Neutrophil (primary cell): ENCODE data around the gene SNX19.

Experiments
- H3K27ac ChIP-seq: fragments of 200-600 bp; sonication (generic); 2 replicates; pipeline ENCODE4 v1.5.1; 2016; ENCODE audit warnings: mild to moderate bottlenecking, moderate library complexity
- H3K27me3 ChIP-seq: fragments of 200-600 bp; sonication (generic); 2 replicates; pipeline ENCODE4 v1.6.0; 2016; ENCODE audit warnings: mild to moderate bottlenecking
- H3K36me3 ChIP-seq: fragments of 200-600 bp; sonication (generic); 2 replicates; pipeline ENCODE4 v1.5.1; 2017
- H3K4me1 ChIP-seq, 2 experiments: fragments of 200-600 bp in 1 of 2; sonication (generic) in 1 of 2; 1 replicate in 1 of 2; 2 replicates in 1 of 2; pipeline versions ENCODE4 v1.5.1 to v1.6.1; 2013 to 2016; ENCODE audit warnings: low read depth in 1 of 2, low read length in 1 of 2, mild to moderate bottlenecking in 1 of 2, moderate library complexity in 1 of 2; ENCODE audit not compliant: control insufficient read depth in 1 of 2, insufficient read depth in 1 of 2
- H3K4me3 ChIP-seq, 2 experiments: fragments of 200-600 bp in 1 of 2; sonication (generic) in 1 of 2; 1 replicate in 1 of 2; 2 replicates in 1 of 2; pipeline ENCODE4 v1.5.1; 2013 to 2016; ENCODE audit warnings: low read depth in 1 of 2, low read length in 1 of 2, mild to moderate bottlenecking in 1 of 2, moderate library complexity in 1 of 2
- H3K9me3 ChIP-seq: fragments of 200-600 bp; sonication (generic); 2 replicates; pipeline ENCODE4 v1.5.1; 2016
- TF ChIP-seq, protein P1 (sequence below): fragments of 200-600 bp; sonication (generic); IDR thresholded peaks from 2 replicates; pipeline ENCODE4 v1.5.1; 2016; ENCODE audit warnings: antibody characterized with exemption

The SNX19 gene

DNA sequence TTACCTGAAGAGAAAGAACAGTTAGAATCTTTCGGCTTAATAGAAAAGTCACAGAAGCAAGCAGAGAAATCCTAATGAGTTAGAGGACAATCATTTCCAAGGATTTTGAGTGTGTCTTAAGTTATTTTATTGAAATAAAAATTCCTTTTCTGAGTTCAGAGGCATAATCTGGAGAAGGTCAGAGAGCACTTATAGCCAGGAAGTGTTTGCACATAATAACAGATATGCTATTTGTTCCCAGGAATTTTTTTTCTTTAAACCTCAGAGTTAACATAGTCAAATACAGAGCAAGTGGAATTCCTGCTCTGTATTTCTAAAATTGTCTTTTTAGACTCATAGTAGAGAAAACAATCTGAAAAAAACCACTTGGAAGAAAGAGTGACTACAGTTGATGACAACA, 74.3 kb downstream of the SNX19 start:
- Histone ChIP-seq H3K36me3 (no peaks in the 10 kb centered on the region), H3K9me3 (no peaks in the 10 kb centered on the region), H3K4me3 (no peak overlapping the region), H3K27ac (no peak overlapping the region), H3K27me3 (peaks cover 36% of the 10 kb centered on the region), H3K4me1 (no peaks in the 10 kb centered on the region)
- TF ChIP-seq, protein P1, sequence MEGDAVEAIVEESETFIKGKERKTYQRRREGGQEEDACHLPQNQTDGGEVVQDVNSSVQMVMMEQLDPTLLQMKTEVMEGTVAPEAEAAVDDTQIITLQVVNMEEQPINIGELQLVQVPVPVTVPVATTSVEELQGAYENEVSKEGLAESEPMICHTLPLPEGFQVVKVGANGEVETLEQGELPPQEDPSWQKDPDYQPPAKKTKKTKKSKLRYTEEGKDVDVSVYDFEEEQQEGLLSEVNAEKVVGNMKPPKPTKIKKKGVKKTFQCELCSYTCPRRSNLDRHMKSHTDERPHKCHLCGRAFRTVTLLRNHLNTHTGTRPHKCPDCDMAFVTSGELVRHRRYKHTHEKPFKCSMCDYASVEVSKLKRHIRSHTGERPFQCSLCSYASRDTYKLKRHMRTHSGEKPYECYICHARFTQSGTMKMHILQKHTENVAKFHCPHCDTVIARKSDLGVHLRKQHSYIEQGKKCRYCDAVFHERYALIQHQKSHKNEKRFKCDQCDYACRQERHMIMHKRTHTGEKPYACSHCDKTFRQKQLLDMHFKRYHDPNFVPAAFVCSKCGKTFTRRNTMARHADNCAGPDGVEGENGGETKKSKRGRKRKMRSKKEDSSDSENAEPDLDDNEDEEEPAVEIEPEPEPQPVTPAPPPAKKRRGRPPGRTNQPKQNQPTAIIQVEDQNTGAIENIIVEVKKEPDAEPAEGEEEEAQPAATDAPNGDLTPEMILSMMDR = no peak

DNA sequence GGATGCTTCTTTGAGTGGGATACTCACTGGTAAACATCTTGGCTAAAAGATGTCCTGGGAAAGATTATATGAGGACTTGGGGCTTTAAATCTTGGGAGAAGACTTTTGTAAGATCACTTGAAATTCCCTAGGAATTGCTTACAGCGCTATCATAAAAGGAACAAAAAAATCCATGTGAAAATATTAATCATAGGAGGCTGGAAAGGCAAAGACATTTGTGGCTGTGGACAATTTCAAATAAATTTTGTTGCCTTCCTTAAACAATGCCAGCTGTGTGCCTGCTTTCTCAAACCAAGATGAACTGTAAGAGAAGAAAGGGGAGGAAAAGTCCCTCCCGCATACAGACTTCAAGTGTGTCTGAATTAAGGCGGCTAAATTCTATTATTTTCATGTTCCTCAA, 75.6 kb downstream of the SNX19 start:
- Histone ChIP-seq H3K4me3 (no peak overlapping the region), H3K27ac (no peak overlapping the region), H3K9me3 (no peaks in the 10 kb centered on the region), H3K4me1 (no peaks in the 10 kb centered on the region), H3K27me3 (peaks cover 36% of the 10 kb centered on the region), H3K36me3 (no peaks in the 10 kb centered on the region)
- TF ChIP-seq, protein P1 = no peak

DNA sequence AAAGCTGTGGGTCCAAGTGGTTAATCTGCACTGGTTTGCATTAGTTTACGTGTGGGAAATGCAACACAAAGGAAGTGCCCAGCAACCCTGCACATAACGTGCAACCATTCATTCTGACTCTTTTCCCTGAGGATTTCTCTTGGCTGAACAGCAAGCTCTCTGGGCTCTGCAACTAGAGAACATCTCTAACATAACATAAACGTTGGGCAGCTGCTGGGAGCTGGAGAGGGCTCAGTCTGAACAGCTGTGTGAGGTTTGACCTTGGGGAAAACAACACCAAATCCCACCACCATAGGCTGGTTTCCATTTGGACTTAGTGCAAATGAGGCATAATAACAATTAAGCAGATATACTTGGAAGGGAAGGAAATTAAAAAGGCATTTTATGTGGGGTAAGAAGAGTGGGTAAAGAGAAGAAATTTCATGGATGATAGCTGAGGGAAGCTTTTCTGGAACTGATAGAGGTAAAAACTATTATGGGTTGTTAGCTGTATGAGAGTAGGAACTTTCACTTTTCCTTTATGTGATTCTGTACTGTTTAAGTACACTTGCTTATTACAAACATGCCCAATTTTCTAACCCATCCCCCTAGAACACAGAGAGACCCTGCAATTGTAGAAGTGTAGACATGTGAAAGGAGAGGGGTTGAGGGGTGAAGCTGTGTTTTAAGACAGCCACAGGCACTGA, 76.2 kb downstream of the SNX19 start:
- TF ChIP-seq, protein P1 = no peak
- Histone ChIP-seq H3K27ac (no peak overlapping the region), H3K36me3 (no peaks in the 10 kb centered on the region), H3K9me3 (no peaks in the 10 kb centered on the region), H3K4me3 (no peak overlapping the region), H3K27me3 (peaks cover 36% of the 10 kb centered on the region), H3K4me1 (no peaks in the 10 kb centered on the region)

DNA sequence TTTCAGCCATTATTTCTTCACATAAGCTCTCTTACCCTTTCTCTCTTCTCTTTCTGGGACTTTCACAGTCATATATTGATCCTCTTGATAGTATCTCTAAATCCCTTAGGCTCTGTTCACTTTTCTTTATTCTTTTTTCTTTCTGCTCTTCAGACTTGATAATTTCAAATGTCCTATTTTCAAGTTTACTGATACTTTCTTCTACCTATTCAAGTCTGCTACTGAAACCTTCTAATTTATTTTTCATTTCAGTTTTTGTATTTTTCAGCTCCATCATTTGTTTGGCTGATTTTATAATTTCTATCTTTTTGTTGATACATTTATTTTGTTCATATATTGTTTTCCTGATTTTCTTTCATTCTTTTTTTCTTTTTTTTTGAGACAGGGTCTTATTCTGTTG, 79.1 kb downstream of the SNX19 start:
- TF ChIP-seq, protein P1 = no peak
- H3K4me1 ChIP-seq = no peaks in the 10 kb centered on the region

DNA sequence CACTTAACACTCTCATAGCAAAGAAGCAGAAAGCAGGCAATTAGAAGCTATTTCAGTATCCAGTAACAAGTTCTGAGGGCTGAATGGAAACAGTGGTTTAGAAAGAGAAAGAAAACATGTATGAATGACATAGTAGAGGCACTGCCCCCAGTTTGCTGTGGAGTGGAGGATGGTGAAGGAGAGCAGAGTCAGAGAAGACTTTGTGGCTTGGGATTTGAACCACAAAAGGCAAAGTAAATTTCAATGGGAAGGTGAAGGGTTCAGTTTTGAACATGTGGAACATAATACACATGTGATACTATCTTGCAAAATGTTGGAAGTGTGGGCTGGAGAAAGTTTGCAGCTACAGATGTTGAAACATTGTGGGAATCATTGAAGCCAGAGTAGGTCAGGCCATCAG, 81.4 kb downstream of the SNX19 start:
- Histone ChIP-seq H3K36me3 (no peaks in the 10 kb centered on the region), H3K27me3 (peaks cover 19% of the 10 kb centered on the region), H3K4me1 (no peaks in the 10 kb centered on the region), H3K9me3 (no peaks in the 10 kb centered on the region), H3K27ac (no peak overlapping the region), H3K4me3 (no peak overlapping the region)
- TF ChIP-seq, protein P1 = no peak

More for the DNA sequence above, 79.1 kb downstream of the SNX19 start:
- H3K27ac ChIP-seq = no peak overlapping the region
- H3K27me3 ChIP-seq = peaks cover 36% of the 10 kb centered on the region
- no peaks in the 10 kb centered on the region for H3K9me3 ChIP-seq
- H3K4me3 ChIP-seq = no peak overlapping the region
- H3K36me3 ChIP-seq = no peaks in the 10 kb centered on the region
